Brain microvascular endothelial cell (primary cell): Measurements from ENCODE around the gene COL20A1.

Source experiments
- DNase-seq: peaks from one replicate; pipeline ENCODE4 v3.0.0-alpha.2; 2020
- H3K27ac ChIP-seq: fragments of 250-450 bp; sonication (Bioruptor Pico); 2 replicates; pipeline ENCODE4 v1.5.1; 2020; ENCODE audit warnings: mild to moderate bottlenecking, moderate library complexity
- H3K27me3 ChIP-seq: fragments of 250-450 bp; sonication (Bioruptor Pico); replicated peaks from 2 replicates; pipeline ENCODE4 v1.5.1; 2020; ENCODE audit warnings: mild to moderate bottlenecking
- H3K36me3 ChIP-seq: fragments of 250-450 bp; sonication (Bioruptor Pico); replicated peaks from 2 replicates; pipeline ENCODE4 v1.5.1; 2020; ENCODE audit warnings: mild to moderate bottlenecking
- H3K4me3 ChIP-seq: 2 replicates; pipeline ENCODE4 v1.5.1; 2011; ENCODE audit warnings: low read depth, mild to moderate bottlenecking, control low read depth, low read length, moderate library complexity
- in situ Hi-C: cut with HindIII; loops from 2 replicates; pipeline ENCODE4 v1.10.0; 2017; ENCODE audit warnings: low sequenced_read_pairs, low pct_ligation_motif_present
- TF ChIP-seq, protein P1 (sequence below): IDR thresholded peaks from 2 replicates; pipeline ENCODE4 v1.5.1; 2011; ENCODE audit warnings: low read depth, mild to moderate bottlenecking, moderate library complexity, low read length, control low read depth, inconsistent platforms; ENCODE audit errors: missing control alignments

The COL20A1 gene

GRCh38 chr20:63253438-63254231 is 39.4 kb upstream of the COL20A1 start:
- TF ChIP-seq, protein P1, sequence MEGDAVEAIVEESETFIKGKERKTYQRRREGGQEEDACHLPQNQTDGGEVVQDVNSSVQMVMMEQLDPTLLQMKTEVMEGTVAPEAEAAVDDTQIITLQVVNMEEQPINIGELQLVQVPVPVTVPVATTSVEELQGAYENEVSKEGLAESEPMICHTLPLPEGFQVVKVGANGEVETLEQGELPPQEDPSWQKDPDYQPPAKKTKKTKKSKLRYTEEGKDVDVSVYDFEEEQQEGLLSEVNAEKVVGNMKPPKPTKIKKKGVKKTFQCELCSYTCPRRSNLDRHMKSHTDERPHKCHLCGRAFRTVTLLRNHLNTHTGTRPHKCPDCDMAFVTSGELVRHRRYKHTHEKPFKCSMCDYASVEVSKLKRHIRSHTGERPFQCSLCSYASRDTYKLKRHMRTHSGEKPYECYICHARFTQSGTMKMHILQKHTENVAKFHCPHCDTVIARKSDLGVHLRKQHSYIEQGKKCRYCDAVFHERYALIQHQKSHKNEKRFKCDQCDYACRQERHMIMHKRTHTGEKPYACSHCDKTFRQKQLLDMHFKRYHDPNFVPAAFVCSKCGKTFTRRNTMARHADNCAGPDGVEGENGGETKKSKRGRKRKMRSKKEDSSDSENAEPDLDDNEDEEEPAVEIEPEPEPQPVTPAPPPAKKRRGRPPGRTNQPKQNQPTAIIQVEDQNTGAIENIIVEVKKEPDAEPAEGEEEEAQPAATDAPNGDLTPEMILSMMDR = no peak
- no peaks in the 10 kb centered on the region for H3K36me3 ChIP-seq
- peaks cover 39% of the 10 kb centered on the region for H3K27me3 ChIP-seq
- in situ Hi-C loops = no loop called here
- DNase-seq = no peak
- H3K27ac ChIP-seq = no peak overlapping the region
- no peak overlapping the region for H3K4me3 ChIP-seq

GRCh38 chr20:63254232-63254605 is 38.8 kb upstream of the COL20A1 start, which contains the start of gene NKAIN4:
TSS of gene NKAIN4 (minus strand) at chr20:63254463. CDS start at chr20:63254450, 13 bp downstream.
- in situ Hi-C loops = no loop called here
- no peak within 1 kb of the TSS for H3K4me3 ChIP-seq
- no peak for DNase-seq
- no peaks in the 10 kb centered on the region for H3K36me3 ChIP-seq
- H3K27me3 ChIP-seq = peaks cover 39% of the 10 kb centered on the region
- TF ChIP-seq, protein P1 = no peak
- no peak within 1 kb of the TSS for H3K27ac ChIP-seq

DNA sequence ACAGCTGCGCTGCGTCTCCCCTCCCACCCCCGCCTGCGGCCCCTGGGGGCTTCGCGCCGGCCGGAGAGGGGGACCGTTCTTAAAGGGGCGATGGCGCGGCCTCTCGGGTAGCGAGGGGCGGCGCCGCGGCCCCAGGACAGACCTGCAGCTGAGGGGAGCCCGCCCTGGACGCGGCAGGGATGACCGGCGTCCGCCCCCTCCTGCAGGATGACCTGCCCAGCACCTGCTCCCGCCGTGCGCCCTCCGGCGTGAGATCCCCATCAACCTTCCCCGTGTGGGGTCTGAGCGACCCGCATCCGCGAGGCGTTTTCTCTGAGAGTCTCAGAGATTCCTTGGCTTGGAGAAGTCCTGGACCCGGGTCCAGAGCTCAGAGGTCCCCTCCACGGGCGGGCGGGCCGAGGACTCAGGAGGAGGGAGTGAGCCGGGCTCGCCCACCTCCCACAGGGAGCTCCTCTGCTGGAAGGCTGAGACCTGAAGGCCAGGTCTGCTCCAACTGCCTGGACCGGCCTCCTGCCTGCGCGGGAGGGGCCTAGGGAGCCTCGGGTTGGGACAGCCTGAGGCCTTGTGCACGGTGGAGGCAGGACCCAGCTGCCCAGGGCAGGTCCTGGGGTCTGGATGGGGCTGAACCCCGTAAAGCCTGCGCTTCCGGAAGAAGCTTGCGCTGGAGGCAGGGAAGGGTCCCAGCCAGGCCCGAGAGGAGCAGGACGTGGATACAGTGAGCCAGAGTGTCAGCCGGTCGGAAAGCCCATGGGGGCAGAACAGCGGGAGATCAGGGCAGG is 38.2 kb upstream of the COL20A1 start:
- H3K36me3 ChIP-seq = no peaks in the 10 kb centered on the region
- TF ChIP-seq, protein P1 = no peak
- H3K4me3 ChIP-seq = no peak overlapping the region
- H3K27me3 ChIP-seq = peaks cover 39% of the 10 kb centered on the region
- in situ Hi-C loops = no loop called here
- H3K27ac ChIP-seq = no peak overlapping the region
- no peak for DNase-seq

GRCh38 chr20:63255931-63256704 is 36.9 kb upstream of the COL20A1 start:
- H3K4me3 ChIP-seq = no peak overlapping the region
- H3K27me3 ChIP-seq = peaks cover 47% of the 10 kb centered on the region
- H3K27ac ChIP-seq = no peak overlapping the region
- no peaks in the 10 kb centered on the region for H3K36me3 ChIP-seq
- TF ChIP-seq, protein P1 = no peak
- in situ Hi-C loops = no loop called here
- no peak for DNase-seq

DNA sequence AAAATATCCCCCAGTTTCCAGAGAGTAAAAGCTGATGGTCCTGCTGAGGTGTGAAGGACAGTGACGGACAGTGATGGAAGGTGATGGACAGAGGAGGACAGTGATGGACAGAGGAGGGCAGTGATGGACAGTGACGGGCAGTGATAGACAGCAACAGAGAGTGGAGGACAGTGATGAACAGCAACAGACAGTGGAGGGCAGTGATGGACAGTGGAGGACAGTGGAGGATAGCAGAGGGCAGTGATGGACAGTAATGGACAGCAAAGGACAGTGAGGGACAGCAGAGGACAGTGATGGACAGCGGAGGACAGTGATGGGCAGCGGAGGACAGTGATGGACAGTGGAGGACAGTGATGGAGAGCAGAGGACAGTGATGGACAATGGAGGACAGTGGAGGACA is 36.0 kb upstream of the COL20A1 start:
- Histone ChIP-seq H3K27ac (no peak overlapping the region), H3K4me3 (no peak overlapping the region), H3K36me3 (no peaks in the 10 kb centered on the region), H3K27me3 (peaks cover 56% of the 10 kb centered on the region)
- in situ Hi-C loops = no loop called here
- DNase-seq = no peak
- TF ChIP-seq, protein P1 = no peak
